ENCODE results near the gene CFAP90.

DNA sequence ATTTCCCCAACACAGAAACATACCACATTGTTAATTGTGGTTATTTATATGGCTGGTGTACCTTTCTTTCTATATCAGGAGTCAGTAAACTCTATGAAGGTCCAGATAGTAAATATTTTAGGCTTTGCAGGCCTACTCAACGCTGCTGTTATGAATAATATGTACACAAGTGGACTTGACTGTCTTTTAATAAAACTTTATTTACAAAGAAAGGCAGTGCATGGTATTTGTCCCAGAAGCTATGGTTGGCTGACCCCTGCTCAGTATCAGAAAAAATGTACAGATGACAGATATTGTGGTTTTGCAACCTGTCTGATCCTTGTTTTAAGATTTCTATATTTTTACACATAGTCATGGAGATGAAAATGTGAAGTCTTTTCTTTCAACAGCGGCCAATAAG lies 23.7 kb upstream of the CFAP90 start:
- TF ChIP-seq, protein P1, sequence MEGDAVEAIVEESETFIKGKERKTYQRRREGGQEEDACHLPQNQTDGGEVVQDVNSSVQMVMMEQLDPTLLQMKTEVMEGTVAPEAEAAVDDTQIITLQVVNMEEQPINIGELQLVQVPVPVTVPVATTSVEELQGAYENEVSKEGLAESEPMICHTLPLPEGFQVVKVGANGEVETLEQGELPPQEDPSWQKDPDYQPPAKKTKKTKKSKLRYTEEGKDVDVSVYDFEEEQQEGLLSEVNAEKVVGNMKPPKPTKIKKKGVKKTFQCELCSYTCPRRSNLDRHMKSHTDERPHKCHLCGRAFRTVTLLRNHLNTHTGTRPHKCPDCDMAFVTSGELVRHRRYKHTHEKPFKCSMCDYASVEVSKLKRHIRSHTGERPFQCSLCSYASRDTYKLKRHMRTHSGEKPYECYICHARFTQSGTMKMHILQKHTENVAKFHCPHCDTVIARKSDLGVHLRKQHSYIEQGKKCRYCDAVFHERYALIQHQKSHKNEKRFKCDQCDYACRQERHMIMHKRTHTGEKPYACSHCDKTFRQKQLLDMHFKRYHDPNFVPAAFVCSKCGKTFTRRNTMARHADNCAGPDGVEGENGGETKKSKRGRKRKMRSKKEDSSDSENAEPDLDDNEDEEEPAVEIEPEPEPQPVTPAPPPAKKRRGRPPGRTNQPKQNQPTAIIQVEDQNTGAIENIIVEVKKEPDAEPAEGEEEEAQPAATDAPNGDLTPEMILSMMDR (IDR thresholded peaks at IDR 0.05), result no peak
- TF ChIP-seq MAX (IDR thresholded peaks at IDR 0.05), result no peak
- no peak for TF ChIP-seq PHF8 (IDR thresholded peaks at IDR 0.05; ENCODE audit: borderline replicate concordance, low read depth)
- no peak for TF ChIP-seq EP300 (IDR thresholded peaks at IDR 0.05)
- TF ChIP-seq HOXA7 (CRISPR knock-in tag; IDR thresholded peaks at IDR 0.05), result no peak
- no peak for TF ChIP-seq RAD21 (conservative IDR thresholded peaks at IDR 0.05 in 1 of 2, IDR thresholded peaks at IDR 0.05 in 1 of 2)
- no peak for TF ChIP-seq RCOR1 (IDR thresholded peaks at IDR 0.05; ENCODE audit: low read depth, low read length)
- TF ChIP-seq USF2 (IDR thresholded peaks at IDR 0.05), result no peak
- no peak for TF ChIP-seq CEBPB (IDR thresholded peaks at IDR 0.05)
- TF ChIP-seq NFE2L2 (conservative IDR thresholded peaks at IDR 0.05; ENCODE audit: low read length), result no peak
- TF ChIP-seq ELK1 (IDR thresholded peaks at IDR 0.05; ENCODE audit: low read depth, low read length), result no peak
- no peak for TF ChIP-seq HES2 (IDR thresholded peaks at IDR 0.05)
- TF ChIP-seq POLR2A (IDR thresholded peaks at IDR 0.05; ENCODE audit: low read length), result no peak
- no peak for TF ChIP-seq HDAC2 (IDR thresholded peaks at IDR 0.05)
